HEK293T (cell line): ENCODE results near the gene PHF20.

Experiments used
- CTCF ChIA-PET: fragments of 350-600 bp; formaldehyde crosslinking; extraction: SDS; loops from one replicate; lab custom pipeline; 2021; ENCODE audit warnings: antibody characterized with exemption, inconsistent platforms; lab: Yijun Ruan, JAX
- POLR2A ChIA-PET: fragments of 350-600 bp; formaldehyde crosslinking; extraction: SDS; loops from one replicate; lab custom pipeline; 2020; ENCODE audit warnings: antibody characterized with exemption, inconsistent platforms; lab: Yijun Ruan, JAX
- DNase-seq: peaks from one replicate; pipeline ENCODE4 v3.0.0; 2012; ENCODE audit warnings: mixed read lengths; ENCODE audit errors: extremely low spot score
- ARNT ChIP-seq: fragments of 450-650 bp; IDR thresholded peaks from 2 replicates; pipeline ENCODE4 v1.6.1; 2017; ENCODE audit warnings: mild to moderate bottlenecking
- BHLHE40 ChIP-seq: fragments of 450-650 bp; IDR thresholded peaks from 2 replicates; pipeline ENCODE4 v1.6.1; 2016; ENCODE audit warnings: mild to moderate bottlenecking, moderate library complexity, borderline replicate concordance
- CTBP1 ChIP-seq: fragments of 450-650 bp; IDR thresholded peaks from 2 replicates; pipeline ENCODE4 v1.6.1; 2016; ENCODE audit warnings: borderline replicate concordance
- ELF4 ChIP-seq: fragments of 450-650 bp; IDR thresholded peaks from 2 replicates; pipeline ENCODE4 v1.6.1; 2017; ENCODE audit warnings: antibody characterized with exemption
- FOXA1 ChIP-seq: fragments of 450-650 bp; IDR thresholded peaks from 2 replicates; pipeline ENCODE4 v1.6.1; 2016; ENCODE audit warnings: mild to moderate bottlenecking
- FOXK2 ChIP-seq: fragments of 450-650 bp; IDR thresholded peaks from 2 replicates; pipeline ENCODE4 v1.6.1; 2016; ENCODE audit warnings: mild to moderate bottlenecking
- FOXM1 ChIP-seq: fragments of 450-650 bp; IDR thresholded peaks from 2 replicates; pipeline ENCODE4 v1.6.1; 2017; ENCODE audit warnings: mild to moderate bottlenecking, borderline replicate concordance
- HDGF ChIP-seq: fragments of 450-650 bp; IDR thresholded peaks from 2 replicates; pipeline ENCODE4 v1.6.1; 2017; ENCODE audit warnings: antibody characterized with exemption, borderline replicate concordance
- L3MBTL2 ChIP-seq: fragments of 450-650 bp; conservative IDR thresholded peaks from 2 replicates; pipeline ENCODE4 v1.6.1; 2016; ENCODE audit warnings: mild to moderate bottlenecking
- LEF1 ChIP-seq: fragments of 450-650 bp; IDR thresholded peaks from 2 replicates; pipeline ENCODE4 v1.6.1; 2017; ENCODE audit warnings: mild to moderate bottlenecking, borderline replicate concordance
- NFRKB ChIP-seq: fragments of 450-650 bp; IDR thresholded peaks from 2 replicates; pipeline ENCODE4 v1.6.1; 2016; ENCODE audit warnings: mild to moderate bottlenecking, moderate library complexity
- PKNOX1 ChIP-seq: fragments of 450-650 bp; IDR thresholded peaks from 2 replicates; pipeline ENCODE4 v1.6.1; 2016
- SP1 ChIP-seq: fragments of 450-650 bp; IDR thresholded peaks from 2 replicates; pipeline ENCODE4 v1.6.1; 2017
- SUZ12 ChIP-seq: fragments of 450-650 bp; IDR thresholded peaks from 2 replicates; pipeline ENCODE4 v1.6.1; 2016; ENCODE audit warnings: mild to moderate bottlenecking
- TARDBP ChIP-seq: fragments of 450-650 bp; IDR thresholded peaks from 2 replicates; pipeline ENCODE4 v1.6.1; 2016
- ZNF384 ChIP-seq: fragments of 450-650 bp; IDR thresholded peaks from 2 replicates; pipeline ENCODE4 v1.6.1; 2016

The PHF20 gene

GRCh38 chr20:35856866-35857265 is 85.1 kb downstream of the PHF20 start:
- POLR2A ChIA-PET, result no interaction called here
- TF ChIP-seq SP1, result no peak
- no peak for TF ChIP-seq FOXK2
- CTCF ChIA-PET, result no interaction called here
- no peak for DNase-seq

- ChIA-PET CTCF (no interaction called here), POLR2A (interaction anchor here (0.9 to 1.5 kb wide), 2 partner anchors 88 to 125 kb away, joined by 3 read pairs; partner anchors contain the start of gene RBM39)
- no peak for DNase-seq
- TF ChIP-seq ELF4 (no peak), CTBP1 (no peak), ZNF384 (no peak), PKNOX1 (no peak), L3MBTL2 (no peak), ARNT (no peak), FOXM1 (no peak), FOXA1 (no peak), HDGF (no peak), FOXK2 (no peak), SP1 (no peak), BHLHE40 (no peak), TARDBP (no peak), NFRKB (no peak), SUZ12 (no peak), LEF1 (no peak)
These were observed 94.8 kb downstream of the PHF20 start for GRCh38 chr20:35866418-35867202.

- CTCF ChIA-PET, result interaction anchor here (1.0 kb wide), 1 partner anchor 84 kb away, joined by 4 read pairs; the partner anchor contains the start of gene SCAND1
- DNase-seq, result no peak
These were observed 98.9 kb downstream of the PHF20 start for GRCh38 chr20:35870541-35871258.

GRCh38 chr20:35871259-35871771 is 99.5 kb downstream of the PHF20 start:
- no peak for DNase-seq
- POLR2A ChIA-PET, result interaction anchor here (1.0 kb wide), 1 partner anchor 129 kb away, joined by 4 read pairs; the partner anchor contains the start of gene RBM39
- CTCF ChIA-PET, result interaction anchor here (1.0 kb wide), 1 partner anchor 84 kb away, joined by 4 read pairs; the partner anchor contains the start of gene SCAND1
- TF ChIP-seq L3MBTL2 (no peak), SUZ12 (no peak), PKNOX1 (no peak), FOXA1 (no peak), NFRKB (no peak), ARNT (no peak), CTBP1 (no peak), BHLHE40 (no peak), HDGF (no peak), FOXM1 (no peak), ELF4 (no peak), FOXK2 (no peak), ZNF384 (no peak), SP1 (no peak), LEF1 (no peak), TARDBP (no peak)

More at GRCh38 chr20:35870541-35871258, 98.9 kb downstream of the PHF20 start:
- TF ChIP-seq FOXM1 (no peak), PKNOX1 (no peak), L3MBTL2 (no peak), TARDBP (no peak), SUZ12 (no peak), CTBP1 (no peak), BHLHE40 (no peak), NFRKB (no peak), SP1 (no peak), HDGF (no peak), LEF1 (no peak), ZNF384 (no peak), FOXK2 (no peak), ARNT (no peak), FOXA1 (no peak), ELF4 (no peak)
- POLR2A ChIA-PET, result interaction anchor here (1.0 kb wide), 1 partner anchor 129 kb away, joined by 4 read pairs; the partner anchor contains the start of gene RBM39

GRCh38 chr20:35876033-35876320 is 104.2 kb downstream of the PHF20 start:
- POLR2A ChIA-PET, result interaction anchor here (3.6 kb wide), 1 partner anchor 134 kb away, joined by 33 read pairs; the partner anchor contains the start of gene RBM39

More at GRCh38 chr20:35876033-35876320, 104.2 kb downstream of the PHF20 start:
- CTCF ChIA-PET, result interaction anchor here (2.5 kb wide), 1 partner anchor 9 kb away, joined by 10 read pairs; no protein-coding TSS in a partner anchor
- TF ChIP-seq BHLHE40 (no peak), CTBP1 (no peak), L3MBTL2 (no peak), TARDBP (no peak), ARNT (no peak), FOXM1 (no peak), FOXA1 (no peak), HDGF (no peak), FOXK2 (no peak), SUZ12 (no peak), ELF4 (no peak), NFRKB (no peak), LEF1 (no peak), ZNF384 (no peak)
- no peak for DNase-seq
